Activated T-cell treated with anti-CD3 and anti-CD28 coated beads, Interleukin-2, amount 50 U/mL, for 24 hours (primary cell): ENCODE data around the gene FAM13A.
"Not testable (repeated sequence)": the region's sequence is repeated elsewhere in the genome, so short reads cannot be mapped to it uniquely, and the experiment has no call there.

ENCODE experiments used
- DNase-seq: peaks from one replicate; pipeline ENCODE4 v3.0.0-alpha.2; 2020
- H3K27ac Mint-ChIP-seq: 2 replicates; pipeline ENCODE4 v1.8.0; 2020; ENCODE audit warnings: mild to moderate bottlenecking, mixed read lengths
- H3K27me3 Mint-ChIP-seq: 2 replicates; pipeline ENCODE4 v1.8.0; 2020; ENCODE audit warnings: mixed read lengths
- H3K36me3 Mint-ChIP-seq: 2 replicates; pipeline ENCODE4 v1.8.0; 2020; ENCODE audit warnings: low read depth, mixed read lengths
- H3K4me1 Mint-ChIP-seq: 2 replicates; pipeline ENCODE4 v1.8.0; 2020; ENCODE audit warnings: low read depth, mixed read lengths
- H3K4me3 Mint-ChIP-seq: 2 replicates; pipeline ENCODE4 v1.8.0; 2020; ENCODE audit warnings: mild to moderate bottlenecking, moderate library complexity, mixed read lengths
- H3K9me3 Mint-ChIP-seq: 2 replicates; pipeline ENCODE4 v1.8.0; 2020; ENCODE audit warnings: mixed read lengths

The FAM13A gene

DNA sequence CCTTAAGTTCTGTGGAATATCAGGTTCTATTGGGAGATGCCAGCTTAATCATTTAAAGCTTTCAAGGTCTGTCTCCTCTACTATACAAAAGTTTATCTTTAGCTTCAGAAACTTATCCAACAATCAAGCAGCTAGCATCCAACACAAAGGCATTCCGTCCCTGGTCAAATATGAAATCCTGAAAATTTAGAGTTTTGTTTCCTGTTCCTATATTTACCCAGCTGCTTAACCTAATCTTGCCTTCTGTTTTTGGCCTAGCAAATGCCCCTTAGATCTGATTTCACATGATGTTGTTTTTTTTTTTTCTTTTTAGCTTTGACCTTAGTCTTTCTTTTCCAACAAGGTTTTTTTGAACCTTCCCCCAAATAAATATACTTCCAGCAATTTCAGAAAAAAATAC is 33.8 kb downstream of the FAM13A start:
- Mint-ChIP-seq H3K4me3 (no peak overlapping the region), H3K27me3 (peaks cover 3% of the 10 kb centered on the region), H3K36me3 (no peaks in the 10 kb centered on the region), H3K27ac (no peak overlapping the region), H3K4me1 (peaks cover 4% of the 10 kb centered on the region), H3K9me3 (no peaks in the 10 kb centered on the region)
- no peak for DNase-seq

DNA sequence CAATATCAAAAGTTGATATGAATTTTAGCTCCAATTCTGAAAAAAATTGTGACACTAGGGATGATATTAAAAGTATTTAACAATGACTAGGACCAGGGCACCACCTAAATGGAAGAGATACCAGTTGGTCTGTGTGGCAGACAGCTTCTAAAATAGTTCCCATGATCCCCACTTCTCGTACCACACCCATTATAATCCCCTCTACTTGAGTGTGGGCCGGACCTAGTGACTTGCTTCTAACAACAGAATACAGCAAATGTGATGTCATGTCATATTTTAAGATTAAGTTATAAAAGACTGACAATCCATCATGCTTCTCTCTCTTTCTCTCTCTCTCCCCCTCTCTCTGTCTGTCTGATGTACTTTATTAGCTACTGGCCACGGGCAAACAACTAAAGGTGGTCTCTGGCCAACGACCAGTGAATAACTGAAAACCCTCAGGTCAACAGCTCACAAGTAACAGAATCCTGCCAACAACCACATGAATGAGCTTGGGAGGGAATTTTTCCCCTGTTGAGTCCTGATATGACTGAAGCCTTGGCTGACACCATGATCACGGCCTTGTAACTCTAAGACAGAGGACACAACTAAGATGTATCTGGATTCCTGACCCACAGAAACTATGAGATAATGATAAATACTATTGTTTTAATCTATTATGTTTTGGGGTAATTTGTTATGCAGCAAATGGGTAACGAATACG is 34.4 kb downstream of the FAM13A start:
- peaks cover 1% of the 10 kb centered on the region for H3K27me3 Mint-ChIP-seq
- H3K36me3 Mint-ChIP-seq, result no peaks in the 10 kb centered on the region
- no peak overlapping the region for H3K4me3 Mint-ChIP-seq
- no peak overlapping the region for H3K27ac Mint-ChIP-seq
- DNase-seq, result no peak
- no peaks in the 10 kb centered on the region for H3K9me3 Mint-ChIP-seq
- H3K4me1 Mint-ChIP-seq, result peaks cover 4% of the 10 kb centered on the region

DNA sequence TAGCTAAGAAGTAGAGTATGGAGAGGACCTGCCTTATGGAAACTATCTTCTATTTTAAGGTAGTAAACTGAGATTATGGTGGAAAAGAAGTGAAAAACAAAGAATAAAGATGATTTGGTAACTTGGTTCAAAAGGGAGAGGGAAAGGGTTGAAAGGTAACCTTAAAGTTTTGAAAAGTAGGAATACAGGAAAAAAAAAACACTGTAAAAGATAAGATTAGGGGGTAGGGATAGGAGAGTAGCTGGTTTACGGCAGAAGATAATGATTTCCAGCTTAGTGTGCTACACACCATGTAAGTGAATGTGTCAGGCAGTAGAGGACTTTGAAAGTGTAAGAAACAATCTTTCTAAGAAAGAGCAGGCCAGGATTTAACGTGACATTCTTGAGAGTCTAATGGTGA is 35.3 kb downstream of the FAM13A start:
- H3K27ac Mint-ChIP-seq, result no peak overlapping the region
- H3K9me3 Mint-ChIP-seq, result no peaks in the 10 kb centered on the region
- H3K4me3 Mint-ChIP-seq, result no peak overlapping the region
- H3K27me3 Mint-ChIP-seq, result no peaks in the 10 kb centered on the region
- peaks cover 4% of the 10 kb centered on the region for H3K4me1 Mint-ChIP-seq
- DNase-seq, result no peak
- no peaks in the 10 kb centered on the region for H3K36me3 Mint-ChIP-seq

DNA sequence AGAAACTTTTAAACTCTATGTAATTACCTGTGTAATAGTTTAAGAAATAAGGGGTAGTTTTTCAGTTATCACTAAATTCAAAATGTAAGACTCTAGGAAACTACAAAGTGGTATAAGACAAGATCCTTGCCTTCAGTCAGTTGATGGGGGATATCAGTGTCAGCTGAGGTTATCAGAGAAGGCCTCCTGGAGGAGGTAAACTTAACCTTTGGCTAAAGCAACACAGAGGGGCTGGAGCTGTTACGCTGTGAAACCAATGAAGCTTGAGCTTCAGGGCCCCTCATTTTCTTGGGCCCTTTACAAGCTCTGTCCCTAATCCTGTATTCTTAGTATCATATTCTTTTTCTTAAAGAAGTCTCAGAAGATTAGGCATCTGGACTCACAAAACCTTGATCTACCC is 35.9 kb downstream of the FAM13A start:
- no peak for DNase-seq
- no peaks in the 10 kb centered on the region for H3K36me3 Mint-ChIP-seq
- no peaks in the 10 kb centered on the region for H3K9me3 Mint-ChIP-seq

DNA sequence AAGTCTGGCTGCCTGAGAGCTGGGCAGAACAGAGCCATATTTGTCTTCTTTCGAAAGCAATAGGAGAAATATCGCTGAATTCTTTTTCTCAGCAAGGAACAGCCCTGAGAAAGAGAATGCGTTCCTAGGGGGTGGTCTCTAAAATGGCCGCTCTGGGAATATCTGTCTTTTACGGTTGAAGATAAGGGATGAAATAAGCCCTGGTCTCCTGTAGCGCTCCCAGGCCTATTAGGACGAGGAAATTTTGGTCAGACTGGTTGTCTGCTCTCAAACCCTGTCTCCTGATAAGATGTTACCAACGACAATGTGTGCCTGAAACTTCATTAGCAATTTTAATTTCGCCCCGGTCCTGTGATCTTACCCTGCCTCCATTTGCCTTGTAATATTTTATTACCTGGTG is 42.1 kb downstream of the FAM13A start:
- not testable (repeated sequence) for H3K27me3 Mint-ChIP-seq, H3K4me3 Mint-ChIP-seq, DNase-seq, H3K36me3 Mint-ChIP-seq, H3K27ac Mint-ChIP-seq, H3K4me1 Mint-ChIP-seq
- peaks cover 11% of the 10 kb centered on the region for H3K9me3 Mint-ChIP-seq

More for the DNA sequence above, 35.9 kb downstream of the FAM13A start:
- Mint-ChIP-seq H3K27me3 (no peaks in the 10 kb centered on the region), H3K4me1 (no peaks in the 10 kb centered on the region), H3K27ac (no peak overlapping the region), H3K4me3 (no peak overlapping the region)

DNA sequence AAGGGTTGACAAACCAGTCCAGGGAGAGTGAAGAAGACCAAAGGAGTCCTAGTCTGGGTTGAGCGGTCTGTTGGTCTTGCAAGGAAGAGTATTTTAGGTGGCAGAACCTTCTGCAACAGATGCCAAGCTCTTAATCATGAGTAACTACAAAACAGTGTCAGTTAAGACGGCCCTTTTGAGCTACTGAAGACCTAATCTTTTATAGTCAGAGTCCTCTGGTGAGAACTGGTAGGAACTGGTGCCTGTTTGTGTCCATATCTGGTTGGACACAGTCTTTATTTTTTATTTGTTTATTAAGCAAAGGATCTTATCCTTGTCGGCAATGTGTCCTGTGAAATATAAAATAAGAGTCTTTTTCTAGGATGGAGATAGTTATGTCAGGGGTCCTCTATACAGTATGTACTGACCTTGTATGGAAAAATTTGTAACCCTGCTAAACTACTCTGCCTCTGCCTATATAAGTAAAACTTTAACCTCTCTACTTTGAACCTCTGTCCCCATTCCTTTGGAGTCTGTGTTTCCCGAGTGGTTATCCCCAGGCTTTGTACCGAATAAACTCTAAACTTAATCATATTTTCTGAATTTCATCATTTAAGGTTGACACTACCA is 47.1 kb downstream of the FAM13A start:
- H3K4me3 Mint-ChIP-seq, result no peak overlapping the region
- no peak overlapping the region for H3K27ac Mint-ChIP-seq
- H3K27me3 Mint-ChIP-seq, result no peaks in the 10 kb centered on the region

DNA sequence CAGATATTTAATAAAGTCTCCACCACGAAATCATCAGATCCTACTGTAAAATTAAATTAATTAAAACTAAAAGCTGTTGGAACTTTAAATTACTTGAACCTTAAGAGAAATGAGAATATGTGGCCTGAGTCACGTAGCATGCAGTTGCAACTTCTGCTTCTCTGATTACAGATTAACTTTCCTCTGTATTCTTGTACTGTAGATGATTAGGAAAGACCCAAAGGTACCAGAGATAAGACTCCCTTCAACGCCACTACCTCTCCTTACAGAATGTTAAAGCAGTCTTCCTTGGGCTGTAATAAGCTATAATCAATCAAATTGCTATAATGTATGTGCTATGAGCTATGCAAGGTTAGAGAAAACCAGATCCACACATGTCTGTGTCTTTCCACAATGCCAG is 47.9 kb downstream of the FAM13A start:
- H3K9me3 Mint-ChIP-seq, result peaks cover 4% of the 10 kb centered on the region

More for the DNA sequence above, 47.1 kb downstream of the FAM13A start:
- Mint-ChIP-seq H3K36me3 (no peaks in the 10 kb centered on the region), H3K4me1 (no peaks in the 10 kb centered on the region), H3K9me3 (peaks cover 8% of the 10 kb centered on the region)
- DNase-seq, result no peak

DNA sequence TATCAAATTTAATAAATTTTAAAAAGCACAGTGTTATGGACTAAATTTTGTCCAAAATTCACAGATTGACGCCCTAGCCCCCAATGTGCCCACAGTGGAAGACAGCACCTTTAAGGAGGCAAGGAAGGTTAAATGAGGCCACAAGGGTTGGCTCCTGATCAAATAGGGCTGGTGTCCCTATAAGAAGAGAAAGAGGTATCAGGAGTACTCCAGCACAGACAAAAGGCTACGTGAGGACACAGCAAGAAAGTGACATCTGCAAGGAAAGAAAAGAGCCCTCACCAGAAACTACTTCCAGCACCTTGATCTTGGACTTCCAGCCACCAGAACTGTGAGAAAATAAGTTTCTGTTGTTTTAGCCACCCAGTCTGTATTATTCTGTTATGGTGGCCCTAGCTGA is 48.8 kb downstream of the FAM13A start:
- DNase-seq, result no peak
- Mint-ChIP-seq H3K27me3 (no peaks in the 10 kb centered on the region), H3K4me3 (no peak overlapping the region), H3K27ac (no peak overlapping the region), H3K4me1 (no peaks in the 10 kb centered on the region), H3K36me3 (no peaks in the 10 kb centered on the region), H3K9me3 (peaks cover 2% of the 10 kb centered on the region)

More for the DNA sequence above, 47.9 kb downstream of the FAM13A start:
- no peak for DNase-seq
- Mint-ChIP-seq H3K27ac (no peak overlapping the region), H3K4me1 (no peaks in the 10 kb centered on the region), H3K36me3 (no peaks in the 10 kb centered on the region), H3K27me3 (no peaks in the 10 kb centered on the region), H3K4me3 (no peak overlapping the region)

DNA sequence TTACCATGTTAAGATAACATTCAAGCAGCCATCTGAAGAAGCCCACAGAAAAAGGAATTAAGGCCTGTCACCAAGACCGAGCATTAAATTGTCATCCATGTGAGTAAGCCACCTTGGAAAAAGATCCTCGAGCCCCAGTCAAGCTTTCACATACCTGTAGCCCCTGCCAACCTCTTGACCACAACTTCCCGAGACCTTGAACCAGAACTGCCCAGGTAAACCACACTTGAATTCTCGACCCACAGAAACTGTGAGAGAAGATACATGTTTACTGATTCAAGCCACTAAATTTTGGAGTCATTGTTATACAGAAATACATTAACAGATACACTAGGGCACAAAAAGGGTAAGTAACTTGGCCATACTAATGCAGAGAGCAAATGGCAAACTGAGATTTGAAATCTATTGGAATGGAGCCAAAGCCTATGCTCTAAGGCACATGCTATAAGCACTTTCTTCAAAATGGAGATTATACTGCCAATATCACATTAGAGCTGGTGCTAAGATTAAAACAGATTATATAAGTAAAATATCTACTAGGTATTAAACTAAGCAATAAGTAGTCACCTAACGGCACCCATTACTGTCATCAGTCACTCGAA is 49.5 kb downstream of the FAM13A start:
- Mint-ChIP-seq H3K27me3 (no peaks in the 10 kb centered on the region), H3K36me3 (no peaks in the 10 kb centered on the region), H3K27ac (no peak overlapping the region), H3K4me1 (no peaks in the 10 kb centered on the region), H3K9me3 (peaks cover 2% of the 10 kb centered on the region), H3K4me3 (no peak overlapping the region)
- no peak for DNase-seq

DNA sequence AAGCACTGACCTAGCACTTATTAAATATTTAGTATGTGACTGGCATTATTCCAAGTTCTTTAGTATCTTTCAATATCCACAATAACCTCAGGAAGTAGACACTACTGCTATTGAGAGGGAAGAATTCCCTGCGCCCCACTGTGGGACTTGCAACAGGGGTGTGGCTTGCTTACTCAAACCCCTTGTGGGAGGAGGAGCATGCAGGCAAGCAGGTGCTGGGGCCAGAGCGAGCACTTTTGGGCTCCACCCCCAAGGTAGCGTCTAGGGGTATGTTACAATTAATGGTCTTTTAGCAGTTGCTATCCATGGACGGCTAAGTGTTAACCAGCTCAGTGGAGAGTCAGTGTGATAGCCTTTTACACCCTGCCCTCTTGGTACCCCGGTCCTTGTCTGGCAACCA is 50.7 kb downstream of the FAM13A start:
- Mint-ChIP-seq H3K4me3 (no peak overlapping the region), H3K9me3 (peaks cover 2% of the 10 kb centered on the region), H3K27ac (no peak overlapping the region), H3K27me3 (no peaks in the 10 kb centered on the region), H3K4me1 (no peaks in the 10 kb centered on the region), H3K36me3 (no peaks in the 10 kb centered on the region)
- DNase-seq, result no peak

DNA sequence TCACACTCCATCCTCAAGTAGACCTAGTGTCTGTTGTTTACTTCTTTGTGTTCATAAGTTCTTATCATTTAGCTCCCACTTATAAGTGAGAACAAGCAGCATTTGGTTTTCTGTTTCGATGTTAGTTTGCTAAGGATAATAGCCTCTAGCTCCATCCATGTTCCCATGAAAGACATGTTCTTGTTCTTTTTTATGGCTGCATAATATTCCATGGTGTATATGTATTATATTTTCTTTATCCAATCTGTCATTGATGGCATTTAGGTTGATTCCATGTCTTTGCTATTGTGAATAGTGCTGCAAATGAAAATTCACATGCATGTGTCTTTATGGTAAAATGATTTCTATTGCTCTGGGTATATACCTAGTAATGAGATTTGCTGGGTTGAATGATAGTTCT is 51.9 kb downstream of the FAM13A start:
- H3K4me1 Mint-ChIP-seq, H3K9me3 Mint-ChIP-seq, H3K4me3 Mint-ChIP-seq, H3K36me3 Mint-ChIP-seq, DNase-seq, H3K27ac Mint-ChIP-seq, H3K27me3 Mint-ChIP-seq: not testable (repeated sequence)

DNA sequence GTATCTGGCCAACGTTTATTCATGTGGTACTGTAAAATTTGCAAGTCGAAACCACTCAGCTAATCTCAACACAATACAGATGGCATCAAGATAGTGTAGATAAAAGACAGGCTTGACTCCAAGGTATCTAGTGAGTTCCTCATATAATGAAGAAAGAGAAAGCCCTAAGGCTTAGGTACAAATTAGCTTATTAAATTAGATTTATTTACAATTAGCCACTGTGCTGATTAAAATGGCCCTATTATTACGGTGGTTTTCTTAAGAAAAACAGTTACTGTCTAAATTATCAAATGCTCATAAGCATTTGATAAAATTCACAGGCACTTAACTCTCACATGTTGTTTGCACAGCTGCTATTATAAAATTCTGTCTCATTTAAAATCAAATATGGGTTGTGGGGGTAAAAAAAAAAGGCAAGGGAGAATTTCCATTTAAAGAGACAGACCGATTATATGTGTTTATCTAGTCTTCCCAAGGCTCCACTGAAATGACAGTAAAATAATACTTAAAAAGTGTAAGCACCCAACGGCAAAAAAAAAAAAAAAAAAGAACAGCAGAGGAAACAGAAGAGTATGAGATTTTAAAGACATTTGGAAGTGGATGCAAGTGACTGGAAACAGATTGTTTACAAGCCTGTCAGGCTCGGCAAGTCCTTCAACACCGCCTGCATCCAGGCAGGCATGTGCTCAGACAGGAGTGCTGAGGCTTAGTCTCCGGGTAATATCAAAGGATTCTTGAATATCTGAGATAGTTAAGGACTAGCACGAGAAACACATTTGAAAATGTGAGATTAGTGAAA is 55.1 kb downstream of the FAM13A start:
- Mint-ChIP-seq H3K4me1 (peaks cover 5% of the 10 kb centered on the region), H3K27me3 (no peaks in the 10 kb centered on the region)

DNA sequence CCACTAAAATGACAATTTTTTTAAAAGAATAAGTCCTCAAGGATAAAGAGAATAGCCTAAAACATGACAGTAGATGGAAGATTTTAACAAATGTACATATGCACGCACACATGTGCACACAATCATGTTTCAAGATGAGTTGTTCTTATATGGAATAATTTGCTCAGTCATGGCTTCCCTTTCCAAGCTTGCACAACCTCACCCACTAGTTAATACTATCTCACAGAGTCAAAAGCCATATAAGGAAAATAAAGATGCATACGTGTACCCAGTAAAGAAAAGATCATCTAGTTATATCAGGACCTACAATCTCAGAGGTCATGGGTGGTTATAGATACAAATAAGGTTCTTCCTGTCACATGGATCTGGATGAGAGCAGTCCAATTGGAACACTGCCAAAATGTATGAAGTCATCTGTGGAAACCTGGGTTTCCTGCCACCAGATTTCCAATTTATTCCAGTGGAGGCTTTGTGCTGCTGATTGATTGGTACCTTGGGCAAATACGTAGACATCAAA is 56.1 kb downstream of the FAM13A start:
- DNase-seq, result no peak
- no peak overlapping the region for H3K4me3 Mint-ChIP-seq
- no peaks in the 10 kb centered on the region for H3K36me3 Mint-ChIP-seq
- H3K27ac Mint-ChIP-seq, result no peak overlapping the region
- peaks cover 2% of the 10 kb centered on the region for H3K9me3 Mint-ChIP-seq
- no peaks in the 10 kb centered on the region for H3K27me3 Mint-ChIP-seq
- H3K4me1 Mint-ChIP-seq, result peaks cover 5% of the 10 kb centered on the region

More for the DNA sequence above, 55.1 kb downstream of the FAM13A start:
- no peaks in the 10 kb centered on the region for H3K36me3 Mint-ChIP-seq
- H3K4me3 Mint-ChIP-seq, result no peak overlapping the region
- no peak overlapping the region for H3K27ac Mint-ChIP-seq
- no peak for DNase-seq
- peaks cover 2% of the 10 kb centered on the region for H3K9me3 Mint-ChIP-seq

DNA sequence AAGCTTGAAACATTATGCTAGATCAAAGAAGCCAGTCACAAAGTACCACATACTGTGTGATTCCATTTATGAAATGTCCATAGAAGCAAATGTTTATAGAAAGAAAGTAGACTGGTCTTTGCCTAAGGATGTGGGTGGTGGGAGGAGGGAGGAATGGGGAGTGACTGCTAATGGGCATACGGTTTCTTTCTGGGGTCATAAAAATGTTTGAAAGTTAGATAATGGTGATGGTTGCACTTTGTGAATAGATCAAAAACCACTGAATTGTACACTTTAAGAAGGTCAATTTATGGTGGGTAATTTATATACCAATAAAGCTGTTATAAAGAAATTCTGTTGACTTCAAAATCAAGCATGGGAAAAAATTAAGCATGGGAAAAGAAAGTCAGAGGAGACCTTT is 56.6 kb downstream of the FAM13A start:
- H3K4me1 Mint-ChIP-seq, result peaks cover 5% of the 10 kb centered on the region
- H3K27me3 Mint-ChIP-seq, result no peaks in the 10 kb centered on the region
- DNase-seq, result no peak
- H3K36me3 Mint-ChIP-seq, result no peaks in the 10 kb centered on the region
- no peak overlapping the region for H3K27ac Mint-ChIP-seq
- H3K4me3 Mint-ChIP-seq, result no peak overlapping the region
- peaks cover 2% of the 10 kb centered on the region for H3K9me3 Mint-ChIP-seq
